SK-N-SH (cell line): ENCODE results near the gene DAZAP2.

ENCODE experiments used
- EP300 ChIP-seq, 2 experiments: IDR thresholded peaks; 2 replicates each; pipeline versions ENCODE4 v1.4.0 to v1.6.1; 2012; ENCODE audit warnings: borderline replicate concordance in 1 of 2, low read depth in 1 of 2, low read length in 1 of 2
- FOXJ3 ChIP-seq: sonication (generic); formaldehyde crosslinking; IDR thresholded peaks from 2 replicates; pipeline ENCODE4 v1.5.1; 2020; ENCODE audit warnings: mild to moderate bottlenecking, missing genetic modification reagents
- MXI1 ChIP-seq: IDR thresholded peaks from 2 replicates; pipeline ENCODE4 v1.6.1; 2012; ENCODE audit warnings: mild to moderate bottlenecking, low read depth, low read length, improper control_type of control experiment
- TF ChIP-seq, protein P1 (sequence below): fragments of 200-600 bp; sonication (generic); IDR thresholded peaks from 2 replicates; pipeline ENCODE4 v1.6.1; 2017; ENCODE audit warnings: antibody characterized with exemption, mild to moderate bottlenecking, moderate library complexity

DNA sequence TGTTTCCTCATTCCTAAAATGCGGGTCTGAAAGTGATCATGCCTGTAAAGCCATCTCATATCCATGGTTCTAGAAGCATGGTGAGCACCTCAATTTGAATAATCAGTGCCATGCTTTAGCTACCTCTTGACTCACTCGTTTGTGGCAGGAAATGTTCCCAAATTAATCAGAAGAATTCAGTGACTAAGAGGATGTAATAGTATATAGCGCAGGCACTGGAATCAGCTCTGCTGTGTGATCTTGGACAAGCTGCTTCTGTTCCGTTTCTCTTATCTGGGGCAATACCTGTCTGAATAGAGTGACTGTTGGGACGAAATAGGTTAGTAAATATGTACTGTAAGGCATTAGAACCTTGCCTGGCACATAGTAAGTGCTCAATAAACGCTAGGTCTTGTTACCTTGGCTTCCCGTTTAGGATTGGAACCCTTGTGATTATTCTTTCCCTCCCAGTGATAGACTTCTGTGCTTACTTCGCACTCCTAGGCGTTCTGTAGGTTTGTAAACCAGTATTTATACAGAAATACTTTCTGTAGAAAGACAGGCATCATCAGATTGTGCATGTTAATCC, 32.4 kb downstream of the DAZAP2 start:
- TF ChIP-seq, protein P1, sequence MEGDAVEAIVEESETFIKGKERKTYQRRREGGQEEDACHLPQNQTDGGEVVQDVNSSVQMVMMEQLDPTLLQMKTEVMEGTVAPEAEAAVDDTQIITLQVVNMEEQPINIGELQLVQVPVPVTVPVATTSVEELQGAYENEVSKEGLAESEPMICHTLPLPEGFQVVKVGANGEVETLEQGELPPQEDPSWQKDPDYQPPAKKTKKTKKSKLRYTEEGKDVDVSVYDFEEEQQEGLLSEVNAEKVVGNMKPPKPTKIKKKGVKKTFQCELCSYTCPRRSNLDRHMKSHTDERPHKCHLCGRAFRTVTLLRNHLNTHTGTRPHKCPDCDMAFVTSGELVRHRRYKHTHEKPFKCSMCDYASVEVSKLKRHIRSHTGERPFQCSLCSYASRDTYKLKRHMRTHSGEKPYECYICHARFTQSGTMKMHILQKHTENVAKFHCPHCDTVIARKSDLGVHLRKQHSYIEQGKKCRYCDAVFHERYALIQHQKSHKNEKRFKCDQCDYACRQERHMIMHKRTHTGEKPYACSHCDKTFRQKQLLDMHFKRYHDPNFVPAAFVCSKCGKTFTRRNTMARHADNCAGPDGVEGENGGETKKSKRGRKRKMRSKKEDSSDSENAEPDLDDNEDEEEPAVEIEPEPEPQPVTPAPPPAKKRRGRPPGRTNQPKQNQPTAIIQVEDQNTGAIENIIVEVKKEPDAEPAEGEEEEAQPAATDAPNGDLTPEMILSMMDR = no peak
- TF ChIP-seq FOXJ3 (CRISPR knock-in tag) (no peak), EP300 (IDR thresholded peaks at IDR 0.05; ENCODE audit: borderline replicate concordance in 1 of 2, low read depth in 1 of 2, low read length in 1 of 2) (peak in 1 of 2 experiments; percentile 29; a peak in 1 of 4 replicates), MXI1 (no peak)
